HG02884 (cell line): ENCODE data around the gene PHACTR1.

Experiments used
- ATAC-seq: cut with Tn5 transposase; IDR thresholded peaks from one replicate; pipeline ENCODE4 v1.9.1; 2021; ENCODE audit warnings: mild to moderate bottlenecking, moderate library complexity; ENCODE audit not compliant: unreplicated experiment

Gene PHACTR1

GRCh38 chr6:12892151-12892550 lies 175.6 kb downstream of the PHACTR1 start:
- ATAC-seq = no peak

GRCh38 chr6:12893036-12893435 lies 176.5 kb downstream of the PHACTR1 start:
- ATAC-seq = no peak

GRCh38 chr6:12895721-12896120 lies 179.2 kb downstream of the PHACTR1 start:
- ATAC-seq = no peak

- no peak for ATAC-seq
These were observed 179.7 kb downstream of the PHACTR1 start for GRCh38 chr6:12896208-12896733.

GRCh38 chr6:12898603-12899002 lies 182.0 kb downstream of the PHACTR1 start:
- ATAC-seq = no peak

GRCh38 chr6:12899046-12899833 lies 182.7 kb downstream of the PHACTR1 start:
- no peak for ATAC-seq

GRCh38 chr6:12903246-12903645 lies 186.7 kb downstream of the PHACTR1 start:
- ATAC-seq = no peak

GRCh38 chr6:12909833-12910232 lies 193.3 kb downstream of the PHACTR1 start:
- no peak for ATAC-seq

- ATAC-seq = no peak
These were observed 194.9 kb downstream of the PHACTR1 start for GRCh38 chr6:12911427-12911826.

- ATAC-seq = no peak
These were observed 196.6 kb downstream of the PHACTR1 start for GRCh38 chr6:12913201-12913600.

GRCh38 chr6:12916006-12916405 lies 199.4 kb downstream of the PHACTR1 start:
- no peak for ATAC-seq

- no peak for ATAC-seq
These were observed 200.0 kb downstream of the PHACTR1 start for GRCh38 chr6:12916420-12917136.

- ATAC-seq = no peak
These were observed 204.9 kb downstream of the PHACTR1 start for GRCh38 chr6:12921467-12921866.

- ATAC-seq = peak; percentile 80
These were observed 207.2 kb downstream of the PHACTR1 start for GRCh38 chr6:12923644-12924235.

- ATAC-seq = no peak
These were observed 208.3 kb downstream of the PHACTR1 start for GRCh38 chr6:12924911-12925310.

- ATAC-seq = no peak
These were observed 211.2 kb downstream of the PHACTR1 start for GRCh38 chr6:12927746-12928145.

GRCh38 chr6:12929678-12930077 lies 213.1 kb downstream of the PHACTR1 start:
- ATAC-seq = no peak

- no peak for ATAC-seq
These were observed 215.1 kb downstream of the PHACTR1 start for GRCh38 chr6:12931639-12932038.

- ATAC-seq = peak; percentile 74
These were observed 219.1 kb downstream of the PHACTR1 start for GRCh38 chr6:12935637-12936036.

- ATAC-seq = no peak
These were observed 221.4 kb downstream of the PHACTR1 start for GRCh38 chr6:12937971-12938370.

- ATAC-seq = no peak
These were observed 222.7 kb downstream of the PHACTR1 start for GRCh38 chr6:12939314-12939713.

GRCh38 chr6:12941422-12941821 lies 224.9 kb downstream of the PHACTR1 start:
- no peak for ATAC-seq
